T-cell (primary cell): Measurements from ENCODE around the gene GPHA2. TPM values are rescaled to one million over a fixed set of nuclear protein-coding genes. Genes with fewer than 3 reads are reported as not detected.
A peak's percentile ranks its signal among the peaks of the same experiment; 100 is the strongest.

Experiments used
- ATAC-seq, 4 experiments: fragments of 200-7000 bp in 3 of 4; fragments of 150-1000 bp in 1 of 4; cut with Tn5 transposase; replicated peaks in 1 of 4; 1 replicate in 3 of 4; 2 replicates in 1 of 4; pipeline ENCODE4 v1.10.0; 2021; ENCODE audit warnings: moderate library complexity in 3 of 4, mild to moderate bottlenecking in 2 of 4, moderate number of reproducible peaks in 1 of 4
- CTCF ChIA-PET, 2 donors: fragments of 300-600 bp; sonication (Branson Sonifier 250); formaldehyde crosslinking; loops; one replicate each; lab custom pipeline; 2022; ENCODE audit warnings: antibody characterized with exemption in 2 of 2; lab: Charles Lee
- POLR2A ChIA-PET, 2 donors: fragments of 300-600 bp; sonication (Branson Sonifier 250); formaldehyde crosslinking; loops; one replicate each; lab custom pipeline; 2022; ENCODE audit warnings: antibody characterized with exemption in 2 of 2; lab: Charles Lee
- DNase-seq, 35 experiments: peaks; one replicate each; pipeline versions ENCODE4 v3.0.0 to v3.0.0-alpha.2; 2013 to 2023
- H3K27ac ChIP-seq: one replicate; pipeline ENCODE4 v1.5.1; 2013; ENCODE audit warnings: low read length
- H3K27me3 ChIP-seq, 2 experiments: replicated peaks in 1 of 2; 1 replicate in 1 of 2; 2 replicates in 1 of 2; pipeline versions ENCODE4 v1.6.1 to v1.7.0; 2013; ENCODE audit warnings: low read length in 1 of 2, mixed read lengths in 1 of 2; ENCODE audit not compliant: control insufficient read depth in 2 of 2, insufficient read depth in 2 of 2; ENCODE audit errors: extremely low read depth in 1 of 2
- H3K36me3 ChIP-seq, 2 donors: 1 replicate in 1 of 2; 2 replicates in 1 of 2; pipeline versions ENCODE4 v1.6.1 to v1.7.0; 2013; ENCODE audit warnings: low read length in 1 of 2; ENCODE audit not compliant: control insufficient read depth in 2 of 2, insufficient read depth in 1 of 2; ENCODE audit errors: extremely low read depth in 1 of 2
- H3K4me1 ChIP-seq, 2 experiments: 1 replicate in 1 of 2; 2 replicates in 1 of 2; pipeline versions ENCODE4 v1.6.1 to v1.7.0; 2013; ENCODE audit warnings: low read length in 2 of 2, mixed read lengths in 1 of 2; ENCODE audit not compliant: insufficient read depth in 2 of 2, control insufficient read depth in 1 of 2; ENCODE audit errors: extremely low read depth in 1 of 2
- H3K4me3 ChIP-seq, 2 donors: 1 replicate in 1 of 2; 2 replicates in 1 of 2; pipeline versions ENCODE4 v1.5.1 to v1.7.0; 2013; ENCODE audit warnings: mild to moderate bottlenecking in 2 of 2, low read length in 1 of 2, moderate library complexity in 1 of 2; ENCODE audit not compliant: control insufficient read depth in 1 of 2; ENCODE audit errors: extremely low read depth in 1 of 2
- H3K9me3 ChIP-seq: 2 replicates; pipeline ENCODE4 v1.7.0; 2013
- H3K27ac Mint-ChIP-seq, 2 donors: one replicate each; pipeline ENCODE4 v1.8.0; 2020 to 2021; ENCODE audit warnings: mild to moderate bottlenecking in 2 of 2, mixed read lengths in 2 of 2
- H3K27me3 Mint-ChIP-seq, 2 donors: one replicate each; pipeline ENCODE4 v1.8.0; 2021 to 2022; ENCODE audit warnings: mixed read lengths in 2 of 2
- H3K36me3 Mint-ChIP-seq: one replicate; pipeline ENCODE4 v1.8.0; 2021; ENCODE audit warnings: mixed read lengths
- H3K4me1 Mint-ChIP-seq, 3 donors: one replicate each; pipeline ENCODE4 v1.8.0; 2020 to 2022; ENCODE audit warnings: mixed read lengths in 3 of 3, mild to moderate bottlenecking in 1 of 3
- H3K4me3 Mint-ChIP-seq, 3 donors: one replicate each; pipeline ENCODE4 v1.8.0; 2020 to 2022; ENCODE audit warnings: mild to moderate bottlenecking in 3 of 3, mixed read lengths in 3 of 3, moderate library complexity in 3 of 3
- H3K9me3 Mint-ChIP-seq, 3 donors: one replicate each; pipeline ENCODE4 v1.8.0; 2020 to 2022; ENCODE audit warnings: mixed read lengths in 3 of 3
- WGBS: methylation state at CpG from one replicate; pipeline ENCODE4 v1.1.5; 2013; ENCODE audit warnings: missing lambda C conversion rate; ENCODE audit not compliant: insufficient coverage; 5-methylcytosine and 5-hydroxymethylcytosine counted together
- total RNA-seq, 35 experiments: library from RNA in 6 of 35; stranded (reverse) in 6 of 35; fragments of 120-200 nt in 1 of 35; gene quantifications; one replicate each; pipeline versions ENCODE4 v1.2.1 to v1.2.4 and lab custom pipeline; 2013 to 2026

Gene GPHA2
- total RNA-seq, 5 donors from 2014 or later (not counting 1 experiment from before 2014, with no cell fraction given) = 0.90 TPM; not detected in 4

GRCh38 chr11:64897381-64898075, 38.2 kb downstream of the GPHA2 start:
- no peak overlapping the region for H3K4me3 ChIP-seq
- H3K4me1 ChIP-seq = peaks cover 2 to 26% of the 10 kb centered on the region in 2 experiments
- DNase-seq = no peak
- no peak overlapping the region for H3K27ac Mint-ChIP-seq
- H3K36me3 Mint-ChIP-seq = peaks cover 32% of the 10 kb centered on the region
- H3K4me1 Mint-ChIP-seq = peaks cover 14 to 23% (median 22%) of the 10 kb centered on the region in 3 donors
- H3K27me3 ChIP-seq = no peaks in the 10 kb centered on the region
- ChIA-PET CTCF (interaction anchor here (0.5 to 1.3 kb wide), 5 partner anchors 46 to 227 kb away, joined by 3 to 7 read pairs (median 5); partner anchors contain the start of gene CDC42BPG (in 1 of the 2)), POLR2A (interaction anchor here (0.6 to 0.7 kb wide), 2 partner anchors 19 to 30 kb away, joined by 3 to 8 read pairs; no protein-coding TSS in a partner anchor)
- WGBS = 93% methylated on average over 3 of the region's 19 CpGs
- H3K27me3 Mint-ChIP-seq = no peaks in the 10 kb centered on the region
- H3K9me3 ChIP-seq = no peaks in the 10 kb centered on the region
- no peaks in the 10 kb centered on the region for H3K9me3 Mint-ChIP-seq
- H3K27ac ChIP-seq = no peak overlapping the region
- H3K36me3 ChIP-seq = peaks cover 9 to 44% of the 10 kb centered on the region in 2 donors
- ATAC-seq = no peak
- no peak overlapping the region for H3K4me3 Mint-ChIP-seq

GRCh38 chr11:64896448-64897022, 39.2 kb downstream of the GPHA2 start:
- Mint-ChIP-seq H3K4me1 (peaks cover 12 to 17% (median 17%) of the 10 kb centered on the region in 3 donors), H3K36me3 (peaks cover 27% of the 10 kb centered on the region), H3K27ac (no peak overlapping the region), H3K9me3 (no peaks in the 10 kb centered on the region), H3K4me3 (no peak overlapping the region), H3K27me3 (no peaks in the 10 kb centered on the region)
- ChIA-PET CTCF (interaction anchor here (0.5 to 4.2 kb wide), 4 partner anchors 45 to 228 kb away, joined by 5 to 25 read pairs (median 6); no protein-coding TSS in a partner anchor), POLR2A (interaction anchor here (0.6 to 0.9 kb wide), 3 partner anchors 15 to 31 kb away, joined by 3 to 8 read pairs (median 3); no protein-coding TSS in a partner anchor)
- no peak overlapping the region for H3K4me3 ChIP-seq
- H3K9me3 ChIP-seq = no peaks in the 10 kb centered on the region
- H3K27ac ChIP-seq = no peak overlapping the region
- peaks cover 14 to 36% of the 10 kb centered on the region in 2 donors for H3K36me3 ChIP-seq
- DNase-seq = no peak
- peaks cover 2 to 26% of the 10 kb centered on the region in 2 experiments for H3K4me1 ChIP-seq
- no peak for ATAC-seq
- 93% methylated on average over 11 of the region's 14 CpGs for WGBS
- no peaks in the 10 kb centered on the region for H3K27me3 ChIP-seq

- Mint-ChIP-seq H3K27me3 (no peaks in the 10 kb centered on the region), H3K4me3 (no peak overlapping the region), H3K36me3 (peaks cover 20% of the 10 kb centered on the region), H3K27ac (no peak overlapping the region), H3K4me1 (peaks cover under 1 to 7% (median 5%) of the 10 kb centered on the region in 3 donors), H3K9me3 (no peaks in the 10 kb centered on the region)
- ChIA-PET CTCF (interaction anchor here (0.6 to 4.2 kb wide), 4 partner anchors 20 to 64 kb away, joined by 3 to 25 read pairs (median 6); partner anchors contain the start of gene CDC42BPG (in 1 of the 2)), POLR2A (interaction anchor here in 1 of 2 donors (0.6 kb wide), 1 partner anchor 49 kb away, joined by 8 read pairs; no protein-coding TSS in a partner anchor)
- no peaks in the 10 kb centered on the region for H3K27me3 ChIP-seq
- H3K9me3 ChIP-seq = no peaks in the 10 kb centered on the region
- no peak overlapping the region for H3K27ac ChIP-seq
- ATAC-seq = peak in 1 of 4 experiments; percentile 2
- peaks cover 2 to 15% of the 10 kb centered on the region in 2 experiments for H3K4me1 ChIP-seq
- DNase-seq = no peak
- H3K36me3 ChIP-seq = peaks cover 14 to 28% of the 10 kb centered on the region in 2 donors
- whole genome bisulfite sequencing = 83% methylated on average over 33 of the region's 39 CpGs
- H3K4me3 ChIP-seq = no peak overlapping the region
Measured at GRCh38 chr11:64894812-64895452, 40.8 kb downstream of the GPHA2 start.

GRCh38 chr11:64894070-64894811, 41.5 kb downstream of the GPHA2 start:
- Mint-ChIP-seq H3K9me3 (no peaks in the 10 kb centered on the region), H3K4me1 (peaks cover 0 to 2% (median 2%) of the 10 kb centered on the region in 3 donors), H3K36me3 (peaks cover 16% of the 10 kb centered on the region), H3K4me3 (no peak overlapping the region), H3K27ac (peak overlapping the region in 1 of 2 donors; percentile 16), H3K27me3 (no peaks in the 10 kb centered on the region)
- Histone ChIP-seq H3K36me3 (peaks cover 14 to 28% of the 10 kb centered on the region in 2 donors), H3K27me3 (no peaks in the 10 kb centered on the region), H3K9me3 (no peaks in the 10 kb centered on the region), H3K27ac (no peak overlapping the region), H3K4me1 (peaks cover 2 to 9% of the 10 kb centered on the region in 2 experiments), H3K4me3 (no peak overlapping the region)
- ChIA-PET POLR2A (interaction anchor here in 1 of 2 donors (0.6 to 1.3 kb wide), 2 partner anchors 9 to 49 kb away, joined by 3 to 8 read pairs; no protein-coding TSS in a partner anchor), CTCF (interaction anchor here (0.6 to 4.2 kb wide), 7 partner anchors 19 to 64 kb away, joined by 3 to 25 read pairs (median 4); partner anchors contain the start of gene CDC42BPG (in 1 of the 2))
- WGBS = 23% methylated on average over 5 of the region's 14 CpGs
- ATAC-seq = peak; percentile 80 to 96 (median 94)
- peak; percentile 69 to 95 (median 88) for DNase-seq

GRCh38 chr11:64893194-64894069, 42.3 kb downstream of the GPHA2 start:
- no peak overlapping the region for H3K4me3 ChIP-seq
- Mint-ChIP-seq H3K27ac (no peak overlapping the region), H3K27me3 (no peaks in the 10 kb centered on the region), H3K4me1 (peaks cover 0 to 2% (median 0%) of the 10 kb centered on the region in 3 donors), H3K4me3 (no peak overlapping the region), H3K9me3 (no peaks in the 10 kb centered on the region), H3K36me3 (peaks cover 13% of the 10 kb centered on the region)
- H3K4me1 ChIP-seq = peaks cover 2 to 13% of the 10 kb centered on the region in 2 experiments
- peaks cover 14 to 25% of the 10 kb centered on the region in 2 donors for H3K36me3 ChIP-seq
- WGBS = 86% methylated on average over 17 of the region's 25 CpGs
- POLR2A ChIA-PET = interaction anchor here in 1 of 2 donors (1.3 kb wide), 1 partner anchor 10 kb away, joined by 3 read pairs; no protein-coding TSS in a partner anchor
- H3K9me3 ChIP-seq = no peaks in the 10 kb centered on the region
- H3K27me3 ChIP-seq = no peaks in the 10 kb centered on the region
- CTCF ChIA-PET = interaction anchor here (0.9 to 4.2 kb wide), 5 partner anchors 21 to 49 kb away, joined by 3 to 25 read pairs (median 3); partner anchors contain the start of gene CDC42BPG (in 1 of the 2)
- no peak overlapping the region for H3K27ac ChIP-seq
- DNase-seq = no peak
- ATAC-seq = no peak
